ENCODE measurements around the gene RHOV. TPM values are rescaled to one million over a fixed set of nuclear protein-coding genes. Genes with fewer than 3 reads are reported as not detected.

RHOV gene
- polyA plus RNA-seq, 2 of the 4 experiments (the other 2 are of a cell fraction): 7.6 to 13.0 TPM

DNA sequence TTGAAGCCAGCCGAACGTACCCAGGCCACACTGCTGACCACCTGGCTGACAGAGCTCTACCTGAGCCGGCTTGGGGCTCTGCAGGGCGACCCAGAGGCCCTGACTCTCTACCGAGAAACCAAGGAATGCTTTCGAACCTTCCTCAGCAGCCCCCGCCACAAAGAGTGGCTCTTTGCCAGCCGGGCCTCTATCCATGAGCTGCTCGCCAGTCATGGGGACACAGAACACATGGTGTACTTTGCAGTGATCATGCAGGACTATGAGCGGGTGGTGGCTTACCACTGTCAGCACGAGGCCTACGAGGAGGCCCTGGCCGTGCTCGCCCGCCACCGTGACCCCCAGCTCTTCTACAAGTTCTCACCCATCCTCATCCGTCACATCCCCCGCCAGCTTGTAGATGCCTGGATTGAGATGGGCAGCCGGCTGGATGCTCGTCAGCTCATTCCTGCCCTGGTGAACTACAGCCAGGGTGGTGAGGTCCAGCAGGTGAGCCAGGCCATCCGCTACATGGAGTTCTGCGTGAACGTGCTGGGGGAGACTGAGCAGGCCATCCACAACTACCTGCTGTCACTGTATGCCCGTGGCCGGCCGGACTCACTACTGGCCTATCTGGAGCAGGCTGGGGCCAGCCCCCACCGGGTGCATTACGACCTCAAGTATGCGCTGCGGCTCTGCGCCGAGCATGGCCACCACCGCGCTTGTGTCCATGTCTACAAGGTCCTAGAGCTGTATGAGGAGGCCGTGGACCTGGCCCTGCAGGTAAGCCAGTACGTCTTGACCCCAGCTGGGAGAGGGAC, 26.4 kb upstream of the RHOV start:
- no peak for TF ChIP-seq MAZ (IDR thresholded peaks at IDR 0.05; ENCODE audit: borderline replicate concordance, low read depth, low read length)
- no peak for TF ChIP-seq ESRRA (IDR thresholded peaks at IDR 0.05; ENCODE audit: borderline replicate concordance, low read length)
- TF ChIP-seq, protein P1, sequence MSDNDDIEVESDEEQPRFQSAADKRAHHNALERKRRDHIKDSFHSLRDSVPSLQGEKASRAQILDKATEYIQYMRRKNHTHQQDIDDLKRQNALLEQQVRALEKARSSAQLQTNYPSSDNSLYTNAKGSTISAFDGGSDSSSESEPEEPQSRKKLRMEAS (IDR thresholded peaks at IDR 0.05): no peak
- no peak for TF ChIP-seq KDM5A (IDR thresholded peaks at IDR 0.05)

DNA sequence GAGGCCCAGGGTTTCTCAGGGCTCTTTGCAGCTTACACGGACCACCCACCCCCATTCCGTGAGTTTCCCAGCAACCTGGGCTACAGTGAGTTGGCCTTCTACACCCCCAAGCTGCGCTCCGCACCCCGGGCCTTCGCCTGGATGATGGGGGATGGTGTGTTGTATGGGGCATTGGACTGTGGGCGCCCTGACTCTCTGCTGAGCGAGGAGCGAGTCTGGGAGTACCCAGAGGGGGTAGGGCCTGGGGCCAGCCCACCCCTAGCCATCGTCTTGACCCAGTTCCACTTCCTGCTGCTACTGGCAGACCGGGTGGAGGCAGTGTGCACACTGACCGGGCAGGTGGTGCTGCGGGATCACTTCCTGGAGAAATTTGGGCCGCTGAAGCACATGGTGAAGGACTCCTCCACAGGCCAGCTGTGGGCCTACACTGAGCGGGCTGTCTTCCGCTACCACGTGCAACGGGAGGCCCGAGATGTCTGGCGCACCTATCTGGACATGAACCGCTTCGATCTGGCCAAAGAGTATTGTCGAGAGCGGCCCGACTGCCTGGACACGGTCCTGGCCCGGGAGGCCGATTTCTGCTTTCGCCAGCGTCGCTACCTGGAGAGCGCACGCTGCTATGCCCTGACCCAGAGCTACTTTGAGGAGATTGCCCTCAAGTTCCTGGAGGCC, 25.6 kb upstream of the RHOV start:
- FAIRE-seq: no peak

More for the DNA sequence above, 26.4 kb upstream of the RHOV start:
- WGBS (ENCODE audit: missing lambda C conversion rate): 91% methylated on average over 10 of the region's 36 CpGs
- Histone ChIP-seq H3K4me1 (peaks cover 8% of the 10 kb centered on the region; the same call in 2 of the 3 replicates), H3K27ac (no peak overlapping the region), H3K4me2 (no peak overlapping the region), H3K4me3 (no peak overlapping the region), H3K9me3 (no peaks in the 10 kb centered on the region)
- CTCF ChIA-PET: interaction anchor here (1.3 to 13.7 kb wide), 4 partner anchors 9 to 285 kb away, joined by 3 to 254 read pairs (median 4); no protein-coding TSS in a partner anchor
- POLR2A ChIA-PET: interaction anchor here (0.6 kb wide), 1 partner anchor 73 kb away, joined by 5 read pairs; no protein-coding TSS in a partner anchor
- no peak for DNase-seq (ENCODE audit: low read depth in 1 of 2, low spot score in 1 of 2)
- no peak for FAIRE-seq
- ATAC-seq: no peak

DNA sequence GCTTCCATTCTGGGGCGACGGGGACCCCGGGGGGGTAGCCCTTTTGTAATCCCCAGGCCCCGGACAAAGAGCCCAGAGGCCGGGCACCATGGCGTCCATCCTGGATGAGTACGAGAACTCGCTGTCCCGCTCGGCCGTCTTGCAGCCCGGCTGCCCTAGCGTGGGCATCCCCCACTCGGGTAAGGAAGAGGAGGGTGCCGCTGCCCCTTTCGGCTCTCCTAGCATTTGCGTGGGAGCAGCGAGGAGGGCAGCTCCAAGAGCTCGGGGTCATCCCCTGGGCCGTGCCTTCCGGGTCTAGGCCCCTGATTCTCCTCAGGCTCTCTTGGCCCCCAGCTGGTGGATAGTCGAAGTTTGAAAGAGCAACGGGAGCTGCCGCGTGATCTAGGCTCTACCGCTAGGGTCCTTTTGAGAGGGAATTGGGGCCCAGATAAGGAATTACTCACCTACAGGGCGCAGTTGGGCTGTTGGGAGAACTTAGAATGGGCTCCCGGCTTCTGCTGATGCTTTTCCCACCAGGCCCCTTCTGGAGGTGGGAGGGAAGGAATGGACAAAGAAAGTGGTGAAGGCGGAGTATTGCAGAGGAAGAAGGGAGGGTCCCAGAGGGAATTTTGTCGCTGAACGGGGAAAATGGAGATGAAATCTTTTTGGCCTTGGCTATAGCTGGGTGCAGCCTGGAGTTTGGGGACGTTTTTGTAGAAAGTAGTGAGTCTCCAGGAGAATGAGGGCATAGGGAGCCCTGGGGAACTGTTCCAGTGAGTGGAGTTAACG, 20.8 kb upstream of the RHOV start:
- FAIRE-seq: no peak
- peak overlapping the region; percentile 79 for H3K4me3 ChIP-seq
- H3K4me1 ChIP-seq: peaks cover 12% of the 10 kb centered on the region

More for the DNA sequence above, 25.6 kb upstream of the RHOV start:
- peaks cover 9% of the 10 kb centered on the region; the same call in 2 of the 3 replicates for H3K4me1 ChIP-seq
- no peak overlapping the region for H3K27ac ChIP-seq
- DNase-seq (ENCODE audit: low read depth in 1 of 2, low spot score in 1 of 2) (no peak), ATAC-seq (no peak)
- ChIA-PET CTCF (interaction anchor here (1.1 to 13.7 kb wide), 7 partner anchors 8 to 286 kb away, joined by 3 to 254 read pairs (median 4); partner anchors contain the start of gene DLL4), POLR2A (interaction anchor here (0.6 kb wide), 1 partner anchor 74 kb away, joined by 5 read pairs; no protein-coding TSS in a partner anchor)
- WGBS (ENCODE audit: missing lambda C conversion rate): 76% methylated on average over 5 of the region's 33 CpGs
- H3K4me3 ChIP-seq: no peak overlapping the region
- no peak for TF ChIP-seq POLR2AphosphoS2 (conservative IDR thresholded peaks at IDR 0.05; ENCODE audit: low read length)
- no peak for TF ChIP-seq KDM1A (IDR thresholded peaks at IDR 0.05; ENCODE audit: low read depth)
- no peak for TF ChIP-seq GATA3 (IDR thresholded peaks at IDR 0.05; ENCODE audit: borderline replicate concordance)
- no peak for TF ChIP-seq ZSCAN20 (CRISPR knock-in tag; IDR thresholded peaks at IDR 0.05)
- no peak for TF ChIP-seq HOXB13 (CRISPR knock-in tag; IDR thresholded peaks at IDR 0.05; ENCODE audit: low read depth)
- TF ChIP-seq, protein P2, sequence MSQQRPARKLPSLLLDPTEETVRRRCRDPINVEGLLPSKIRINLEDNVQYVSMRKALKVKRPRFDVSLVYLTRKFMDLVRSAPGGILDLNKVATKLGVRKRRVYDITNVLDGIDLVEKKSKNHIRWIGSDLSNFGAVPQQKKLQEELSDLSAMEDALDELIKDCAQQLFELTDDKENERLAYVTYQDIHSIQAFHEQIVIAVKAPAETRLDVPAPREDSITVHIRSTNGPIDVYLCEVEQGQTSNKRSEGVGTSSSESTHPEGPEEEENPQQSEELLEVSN (IDR thresholded peaks at IDR 0.05; ENCODE audit: borderline replicate concordance, low read depth): no peak
- TF ChIP-seq SREBF2 (IDR thresholded peaks at IDR 0.05): no peak
- TF ChIP-seq FOSL2 (IDR thresholded peaks at IDR 0.05): no peak
- no peak for TF ChIP-seq FOSL2 (CRISPR knock-in tag; IDR thresholded peaks at IDR 0.05)
- no peak for TF ChIP-seq CHD2 (IDR thresholded peaks at IDR 0.05; ENCODE audit: low read length, partially characterized antibody)
- no peak for TF ChIP-seq FOXS1 (CRISPR knock-in tag; IDR thresholded peaks at IDR 0.05)
- no peak for TF ChIP-seq MAFK (IDR thresholded peaks at IDR 0.05; ENCODE audit: partially characterized antibody)
- TF ChIP-seq SMC3 (IDR thresholded peaks at IDR 0.05): no peak
- no peak for TF ChIP-seq CHD4 (IDR thresholded peaks at IDR 0.05; ENCODE audit: borderline replicate concordance)
- TF ChIP-seq RCOR1 (IDR thresholded peaks at IDR 0.05; ENCODE audit: low read depth, low read length): no peak
- TF ChIP-seq EHF (CRISPR knock-in tag; IDR thresholded peaks at IDR 0.05): no peak
- TF ChIP-seq, protein P3, sequence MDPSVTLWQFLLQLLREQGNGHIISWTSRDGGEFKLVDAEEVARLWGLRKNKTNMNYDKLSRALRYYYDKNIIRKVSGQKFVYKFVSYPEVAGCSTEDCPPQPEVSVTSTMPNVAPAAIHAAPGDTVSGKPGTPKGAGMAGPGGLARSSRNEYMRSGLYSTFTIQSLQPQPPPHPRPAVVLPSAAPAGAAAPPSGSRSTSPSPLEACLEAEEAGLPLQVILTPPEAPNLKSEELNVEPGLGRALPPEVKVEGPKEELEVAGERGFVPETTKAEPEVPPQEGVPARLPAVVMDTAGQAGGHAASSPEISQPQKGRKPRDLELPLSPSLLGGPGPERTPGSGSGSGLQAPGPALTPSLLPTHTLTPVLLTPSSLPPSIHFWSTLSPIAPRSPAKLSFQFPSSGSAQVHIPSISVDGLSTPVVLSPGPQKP (IDR thresholded peaks at IDR 0.05; ENCODE audit: low read depth, low read length): no peak
- no peak for TF ChIP-seq MAZ (IDR thresholded peaks at IDR 0.05; ENCODE audit: borderline replicate concordance, low read depth, low read length)
- TF ChIP-seq JUN (IDR thresholded peaks at IDR 0.05): no peak
- no peak for TF ChIP-seq TFCP2L1 (CRISPR knock-in tag; IDR thresholded peaks at IDR 0.05)
- no peaks in the 10 kb centered on the region for H3K9me3 ChIP-seq
- no peak overlapping the region for H3K4me2 ChIP-seq

More for the DNA sequence above, 20.8 kb upstream of the RHOV start:
- 8% methylated on average over 11 of the region's 33 CpGs for WGBS (ENCODE audit: missing lambda C conversion rate)
- ChIA-PET POLR2A (interaction anchor here (0.5 to 2.6 kb wide), 9 partner anchors 21 to 148 kb away, joined by 3 to 19 read pairs (median 5); partner anchors contain the start of gene RHOV), CTCF (interaction anchor here (0.8 to 13.7 kb wide), 33 partner anchors 10 to 291 kb away, joined by 3 to 254 read pairs (median 4); partner anchors contain the start of genes DNAJC17, PPP1R14D, RHOV and ZFYVE19)
- peak overlapping the region; percentile 88 to 91 for H3K27ac ChIP-seq
- no peaks in the 10 kb centered on the region for H3K9me3 ChIP-seq
- ATAC-seq (peak; percentile 84 to 87), DNase-seq (ENCODE audit: low read depth in 1 of 2, low spot score in 1 of 2) (peak; percentile 73 to 76)
- TF ChIP-seq, protein P1 (IDR thresholded peaks at IDR 0.05): peak; percentile 43; the same call in 1 of the 2 replicates
- TF ChIP-seq, protein P4, sequence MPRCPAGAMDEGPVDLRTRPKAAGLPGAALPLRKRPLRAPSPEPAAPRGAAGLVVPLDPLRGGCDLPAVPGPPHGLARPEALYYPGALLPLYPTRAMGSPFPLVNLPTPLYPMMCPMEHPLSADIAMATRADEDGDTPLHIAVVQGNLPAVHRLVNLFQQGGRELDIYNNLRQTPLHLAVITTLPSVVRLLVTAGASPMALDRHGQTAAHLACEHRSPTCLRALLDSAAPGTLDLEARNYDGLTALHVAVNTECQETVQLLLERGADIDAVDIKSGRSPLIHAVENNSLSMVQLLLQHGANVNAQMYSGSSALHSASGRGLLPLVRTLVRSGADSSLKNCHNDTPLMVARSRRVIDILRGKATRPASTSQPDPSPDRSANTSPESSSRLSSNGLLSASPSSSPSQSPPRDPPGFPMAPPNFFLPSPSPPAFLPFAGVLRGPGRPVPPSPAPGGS (IDR thresholded peaks at IDR 0.05): 0 out of 3 replicates have a peak, but pooled peaks have one; percentile 2
- TF ChIP-seq JUN (IDR thresholded peaks at IDR 0.05) (0 out of 5 replicates have a peak, but pooled peaks of 1 of the 2 experiments have one; percentile 5), CBX8 (IDR thresholded peaks at IDR 0.05) (no peak)
- TF ChIP-seq, protein P2 (IDR thresholded peaks at IDR 0.05; ENCODE audit: borderline replicate concordance, low read depth): peak; percentile 45; the same call in 1 of the 2 replicates
- TF ChIP-seq, protein P5, sequence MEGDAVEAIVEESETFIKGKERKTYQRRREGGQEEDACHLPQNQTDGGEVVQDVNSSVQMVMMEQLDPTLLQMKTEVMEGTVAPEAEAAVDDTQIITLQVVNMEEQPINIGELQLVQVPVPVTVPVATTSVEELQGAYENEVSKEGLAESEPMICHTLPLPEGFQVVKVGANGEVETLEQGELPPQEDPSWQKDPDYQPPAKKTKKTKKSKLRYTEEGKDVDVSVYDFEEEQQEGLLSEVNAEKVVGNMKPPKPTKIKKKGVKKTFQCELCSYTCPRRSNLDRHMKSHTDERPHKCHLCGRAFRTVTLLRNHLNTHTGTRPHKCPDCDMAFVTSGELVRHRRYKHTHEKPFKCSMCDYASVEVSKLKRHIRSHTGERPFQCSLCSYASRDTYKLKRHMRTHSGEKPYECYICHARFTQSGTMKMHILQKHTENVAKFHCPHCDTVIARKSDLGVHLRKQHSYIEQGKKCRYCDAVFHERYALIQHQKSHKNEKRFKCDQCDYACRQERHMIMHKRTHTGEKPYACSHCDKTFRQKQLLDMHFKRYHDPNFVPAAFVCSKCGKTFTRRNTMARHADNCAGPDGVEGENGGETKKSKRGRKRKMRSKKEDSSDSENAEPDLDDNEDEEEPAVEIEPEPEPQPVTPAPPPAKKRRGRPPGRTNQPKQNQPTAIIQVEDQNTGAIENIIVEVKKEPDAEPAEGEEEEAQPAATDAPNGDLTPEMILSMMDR (IDR thresholded peaks at IDR 0.05): peak; percentile 20; the same call in 1 of the 3 replicates
- TF ChIP-seq, protein P6, sequence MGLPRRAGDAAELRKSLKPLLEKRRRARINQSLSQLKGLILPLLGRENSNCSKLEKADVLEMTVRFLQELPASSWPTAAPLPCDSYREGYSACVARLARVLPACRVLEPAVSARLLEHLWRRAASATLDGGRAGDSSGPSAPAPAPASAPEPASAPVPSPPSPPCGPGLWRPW (IDR thresholded peaks at IDR 0.05): no peak
- H3K4me2 ChIP-seq: peak overlapping the region; percentile 98

Data from A549 (cell line).